Fibroblast of peridontal ligament (primary cell): ENCODE results near the gene VPS51.
A peak's percentile ranks its signal among the peaks of the same experiment; 100 is the strongest.

ENCODE experiments used
- DNase-seq: peaks from one replicate; pipeline ENCODE4 v3.0.0-alpha.2; 2010; ENCODE audit errors: extremely low read depth

The VPS51 gene

DNA sequence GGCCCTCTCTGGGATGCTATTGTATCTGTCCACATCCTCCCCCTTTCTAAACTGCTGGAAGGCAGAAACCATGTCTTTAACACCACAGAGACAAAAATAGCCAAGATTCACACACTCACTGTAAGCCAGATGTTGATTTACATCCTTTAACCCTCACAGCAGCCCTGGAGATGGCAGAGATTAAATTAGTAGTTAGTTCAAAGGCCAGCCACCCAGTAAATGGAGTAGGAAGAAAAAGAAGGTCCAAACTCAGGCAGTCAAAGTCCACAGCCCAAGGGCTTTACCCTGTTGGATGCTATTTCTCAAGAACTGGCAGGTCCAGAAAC, 23.6 kb downstream of the VPS51 start:
- DNase-seq, result no peak

DNA sequence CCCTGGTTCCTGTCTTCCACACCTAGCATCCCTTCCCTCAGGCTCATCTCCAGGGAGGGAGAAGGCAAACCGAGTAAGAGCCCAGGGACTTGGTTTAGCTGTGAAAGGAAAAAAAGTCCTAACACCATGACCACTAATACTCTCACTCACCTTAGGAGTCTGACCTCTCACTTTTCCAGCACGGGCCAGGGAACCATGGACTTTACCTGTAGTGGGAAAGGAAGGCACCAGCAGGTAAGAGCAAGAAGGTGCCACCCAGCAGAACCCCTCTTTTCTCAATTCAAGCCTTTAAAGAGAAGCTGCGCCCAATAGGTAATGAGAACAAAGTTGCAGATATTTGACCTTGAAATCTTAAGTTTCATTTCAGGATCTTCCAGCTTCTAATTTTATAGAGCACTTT, 24.8 kb downstream of the VPS51 start:
- DNase-seq, result no peak

DNA sequence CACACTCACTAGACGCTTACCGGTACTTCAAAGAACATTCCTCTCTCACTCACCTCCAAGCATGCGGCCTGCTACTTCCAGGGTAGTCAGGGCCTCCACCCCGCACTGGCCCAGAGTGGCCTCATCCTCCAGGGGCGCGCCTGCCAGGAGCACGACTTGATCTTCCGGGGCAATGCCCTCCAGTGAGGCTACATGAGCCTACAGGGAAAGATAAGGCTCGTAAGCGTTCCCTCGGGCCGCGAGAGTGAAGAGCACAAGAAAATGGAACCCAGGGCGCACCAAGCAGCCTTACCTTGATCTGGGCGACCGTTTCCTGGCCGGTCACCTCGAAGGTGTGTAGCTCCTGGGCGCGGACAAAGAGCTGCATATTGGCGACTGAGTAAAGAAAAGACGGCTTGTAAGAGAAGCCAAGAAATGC, 25.4 kb downstream of the VPS51 start:
- DNase-seq, result no peak

DNA sequence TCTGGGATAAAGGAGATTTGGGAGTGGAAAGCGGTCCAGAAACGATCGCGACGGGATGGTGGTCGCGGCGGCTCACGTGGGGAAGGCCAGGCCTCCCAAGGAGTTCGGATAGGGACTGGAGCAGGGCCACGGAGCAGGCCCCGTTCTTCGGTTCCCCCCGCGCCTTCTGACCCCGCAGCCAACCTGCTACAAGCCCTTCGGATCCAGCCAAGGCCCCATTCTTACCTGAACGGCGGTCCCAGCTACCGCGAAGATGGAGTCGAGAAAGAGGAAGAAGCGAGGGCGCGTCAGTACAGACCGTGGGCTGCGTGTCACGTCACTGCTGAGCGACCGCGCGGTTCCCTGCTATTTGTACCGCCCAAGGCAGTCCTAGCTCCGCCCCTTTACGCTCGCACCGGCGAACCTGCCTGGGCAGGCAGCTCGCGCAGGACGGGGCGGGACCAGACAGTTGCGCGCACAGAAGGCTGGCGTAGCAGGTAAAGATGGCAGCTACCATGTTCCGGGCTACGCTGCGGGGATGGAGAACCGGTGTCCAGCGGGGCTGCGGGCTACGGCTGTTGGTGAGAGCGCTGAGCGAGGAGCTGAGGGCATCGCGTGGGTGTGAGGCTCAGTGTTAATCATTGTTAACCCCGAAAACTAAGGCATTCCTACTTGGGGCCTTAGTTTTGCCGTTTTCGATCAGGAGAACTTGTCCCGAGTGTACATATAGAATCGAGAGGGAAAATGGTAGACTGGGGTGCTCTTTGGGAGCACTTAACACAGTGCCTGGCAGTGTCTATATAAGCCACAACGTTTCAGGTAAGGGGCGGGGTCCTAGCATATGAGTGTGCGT, 26.1 kb downstream of the VPS51 start, which contains the start of the genes FAU and MRPL49:
Gene FAU, minus strand, starts transcription at position 270 of the 832 bp plus-strand sequence. CDS start 321 bp downstream, outside the sequence.
Gene MRPL49, plus strand, starts transcription at position 457 of the 832 bp plus-strand sequence. Its CDS starts 26 bp downstream, at position 483.
- peak; percentile 93 for DNase-seq

DNA sequence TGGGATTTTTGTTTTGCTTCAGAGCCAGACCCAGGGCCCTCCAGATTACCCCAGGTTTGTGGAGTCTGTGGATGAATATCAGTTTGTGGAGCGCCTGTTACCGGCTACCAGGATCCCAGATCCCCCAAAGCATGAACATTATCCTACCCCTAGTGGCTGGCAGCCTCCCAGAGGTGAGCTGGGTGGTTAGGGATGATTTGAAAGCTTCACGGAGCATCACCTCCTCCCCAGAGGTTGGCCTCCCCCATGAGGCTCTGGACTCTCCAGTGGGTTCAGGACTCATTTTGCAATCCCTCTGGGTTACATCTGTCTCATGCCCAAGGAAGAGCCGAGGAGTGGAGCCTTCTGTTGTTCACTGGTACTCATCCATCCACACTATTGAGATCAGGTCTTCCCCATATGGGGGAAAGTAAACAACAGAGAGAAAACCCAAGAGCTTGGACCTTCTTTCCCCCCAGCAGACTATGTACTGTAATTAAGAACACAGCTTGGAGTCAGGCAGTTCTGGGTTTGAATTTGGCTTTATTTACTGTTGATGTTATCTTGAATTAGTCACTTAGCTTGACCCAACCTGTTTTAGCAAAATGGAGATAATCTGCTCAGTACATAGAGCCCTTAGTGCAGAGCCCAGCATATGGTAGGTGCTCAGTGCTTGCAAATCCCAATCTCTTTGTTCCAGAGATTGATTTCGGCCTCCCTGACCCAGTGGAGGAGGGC, 28.6 kb downstream of the VPS51 start:
- no peak for DNase-seq

- DNase-seq, result no peak
Measured at GRCh38 chr11:65125197-65126056, 29.4 kb downstream of the VPS51 start.

- DNase-seq, result no peak
Measured at GRCh38 chr11:65126624-65127274, 30.7 kb downstream of the VPS51 start.

DNA sequence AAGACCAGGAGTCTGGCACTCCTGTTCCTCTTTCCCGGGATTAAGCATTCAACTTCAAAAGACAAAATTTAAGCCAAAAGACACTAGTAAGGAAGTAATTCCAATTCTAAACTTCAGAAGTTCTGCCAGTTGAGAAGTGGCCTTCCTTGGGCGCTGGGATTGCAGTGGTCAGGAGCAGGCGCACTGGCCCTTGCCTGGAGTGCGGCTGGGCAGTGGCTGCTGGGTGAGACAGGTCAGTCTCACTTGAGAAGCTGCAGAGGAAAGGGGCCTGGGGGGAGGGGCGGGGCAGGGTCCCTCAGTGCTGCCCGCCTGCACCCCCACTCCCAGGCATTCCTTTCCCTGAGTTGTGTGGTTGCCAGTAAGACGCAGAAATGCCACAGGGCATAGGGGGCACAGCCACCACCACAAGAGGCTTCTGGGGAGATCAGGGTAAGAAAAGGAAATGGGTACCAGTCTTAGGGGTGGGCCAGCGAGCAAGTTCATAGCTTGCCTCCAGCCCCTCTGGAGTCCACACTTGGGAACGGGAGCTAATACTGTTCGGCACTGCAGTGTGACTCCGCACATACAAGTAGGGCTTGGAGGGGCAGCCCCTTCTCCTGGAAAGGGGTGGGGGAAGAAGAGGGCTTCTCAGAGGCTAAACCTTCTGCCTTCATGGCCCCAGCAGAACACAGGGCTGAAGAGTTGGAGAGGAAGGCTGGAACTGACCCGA, 31.6 kb downstream of the VPS51 start:
- DNase-seq, result no peak

DNA sequence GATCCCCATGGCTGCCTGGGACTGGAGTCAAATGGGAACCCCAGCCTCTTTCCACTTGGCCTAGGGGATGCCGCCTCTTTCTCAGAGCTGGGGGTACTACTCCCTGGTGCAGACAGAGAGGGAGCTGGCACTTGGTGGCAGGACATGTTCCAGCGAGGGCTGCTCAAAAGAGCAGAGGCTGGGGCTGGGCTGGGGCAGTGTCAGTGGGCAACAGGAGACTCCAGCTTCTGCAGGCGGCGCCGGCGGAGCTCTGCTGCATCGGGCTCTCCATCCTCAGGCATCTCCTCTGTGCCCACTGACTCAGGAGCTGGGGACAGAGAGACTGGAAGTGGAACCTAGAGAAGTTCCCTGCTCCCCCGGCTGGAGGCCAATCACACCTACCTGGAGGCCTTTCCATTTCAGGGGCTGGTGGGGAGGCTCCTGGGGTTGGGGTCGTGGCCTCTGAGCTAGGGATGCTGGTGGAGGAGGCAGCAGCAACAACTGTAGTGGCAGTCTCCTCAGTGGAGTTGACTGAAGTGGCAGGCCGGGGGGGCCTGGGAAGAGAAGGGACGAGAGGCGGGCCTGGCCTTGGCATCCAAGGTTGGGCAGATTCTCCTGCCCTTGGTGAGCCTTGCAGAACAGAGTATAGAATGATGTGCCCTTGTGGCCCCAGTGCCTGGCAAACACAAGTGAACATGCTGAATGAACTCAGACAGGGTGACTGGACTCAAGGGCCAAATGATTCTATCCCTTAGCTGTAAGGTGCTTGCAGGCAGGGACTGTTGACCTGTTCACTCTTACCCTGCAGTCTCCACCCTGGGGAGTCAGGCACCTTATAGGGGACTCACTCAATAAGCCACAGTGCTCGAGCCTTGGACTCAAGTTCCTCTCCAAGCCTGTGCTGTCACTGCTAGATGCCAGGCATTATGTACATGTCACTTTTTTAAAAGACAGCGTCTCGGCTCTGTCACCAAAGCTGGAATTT, 32.5 kb downstream of the VPS51 start:
- no peak for DNase-seq

DNA sequence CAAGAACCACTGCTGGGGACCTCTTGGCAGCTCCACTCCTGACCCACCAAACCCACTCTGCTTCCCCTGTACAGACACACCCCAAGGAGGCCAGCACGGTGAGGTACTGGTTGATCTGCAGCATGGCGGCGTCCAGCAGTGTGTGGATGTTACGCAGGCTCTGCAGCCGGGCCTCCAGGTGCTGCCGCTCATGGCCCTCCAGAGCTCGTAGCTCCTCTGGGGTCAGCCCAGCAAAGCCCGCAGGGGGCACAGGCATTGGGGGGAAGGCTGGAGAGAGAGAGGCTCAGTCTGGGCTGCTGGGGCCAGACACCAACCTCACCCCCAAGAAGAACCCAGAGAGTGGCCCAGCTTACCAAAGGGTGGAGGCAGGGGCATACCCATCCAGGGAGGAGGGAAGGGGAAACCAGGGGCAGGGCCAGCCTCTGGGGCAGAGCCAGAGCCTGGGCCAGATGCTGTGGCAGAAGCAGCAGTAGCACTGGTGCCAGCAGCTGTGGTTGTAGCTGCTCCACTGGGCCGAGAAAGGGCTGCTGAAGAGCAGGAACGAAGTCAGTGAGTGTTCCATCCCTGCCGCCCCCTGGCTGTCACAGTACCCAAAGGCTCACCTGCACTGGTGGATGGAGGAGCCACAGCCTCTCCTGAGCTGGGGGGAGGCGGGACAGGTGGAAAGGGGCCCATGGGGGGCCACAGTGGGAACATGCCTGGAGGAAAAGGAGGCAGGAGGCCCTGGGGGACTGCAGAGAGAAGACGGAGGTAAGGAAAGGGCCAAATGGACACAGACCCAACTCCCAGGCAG, 33.8 kb downstream of the VPS51 start:
- no peak for DNase-seq

DNA sequence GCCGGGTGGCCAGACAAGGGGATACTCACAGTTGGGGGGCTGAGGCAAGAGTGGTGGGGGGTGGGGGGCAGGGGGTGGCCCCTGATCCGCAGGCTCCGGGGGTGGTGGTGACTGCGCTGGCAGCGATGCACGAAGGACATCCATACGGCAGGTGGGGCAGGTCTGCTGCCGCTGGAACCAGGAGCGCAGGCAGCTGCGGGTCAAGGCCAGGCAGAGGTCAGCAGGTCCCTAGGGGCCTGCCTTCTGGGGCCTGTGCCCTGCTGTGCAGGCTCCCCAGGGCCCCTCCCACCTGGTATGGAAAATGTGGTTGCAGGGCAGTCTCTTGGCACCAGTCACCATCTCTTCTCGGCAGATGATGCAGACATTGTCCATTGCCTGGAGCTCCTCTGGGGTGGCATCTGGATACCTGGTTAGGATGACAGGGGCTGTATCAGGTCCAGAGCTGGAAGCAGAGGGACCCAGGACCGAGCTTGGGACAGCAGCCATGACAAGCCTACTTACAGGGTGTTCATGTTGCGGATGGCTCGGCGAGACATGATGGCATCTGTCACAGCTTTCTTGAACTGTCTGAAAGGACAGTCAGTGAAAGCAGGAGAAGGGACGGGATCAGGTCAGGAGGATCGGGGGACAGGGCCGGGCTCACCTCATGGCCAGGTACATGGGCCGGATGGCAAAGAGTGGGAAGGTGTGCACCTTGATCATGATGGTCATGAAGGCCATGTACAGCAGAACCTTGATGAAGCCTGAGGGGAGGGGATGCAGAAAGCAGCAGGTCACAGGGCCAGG, 34.8 kb downstream of the VPS51 start:
- no peak for DNase-seq

DNA sequence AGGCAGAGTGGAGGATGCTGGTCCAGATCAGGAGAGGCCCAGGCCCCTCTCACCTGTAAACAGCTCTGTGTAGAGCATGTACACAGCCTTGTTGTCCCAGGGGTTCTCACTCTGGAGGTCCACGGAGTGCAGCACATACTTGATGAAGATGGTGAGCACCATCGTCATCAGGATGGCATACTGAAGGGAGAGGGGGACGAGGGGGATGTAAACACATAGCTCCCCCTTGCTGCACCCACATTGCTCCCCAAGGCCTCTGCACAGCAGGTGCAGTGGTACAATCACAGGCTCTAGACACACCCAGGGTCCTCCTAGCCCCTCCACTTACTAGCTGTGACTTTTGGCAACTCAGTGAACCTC, 35.4 kb downstream of the VPS51 start:
- DNase-seq, result no peak

DNA sequence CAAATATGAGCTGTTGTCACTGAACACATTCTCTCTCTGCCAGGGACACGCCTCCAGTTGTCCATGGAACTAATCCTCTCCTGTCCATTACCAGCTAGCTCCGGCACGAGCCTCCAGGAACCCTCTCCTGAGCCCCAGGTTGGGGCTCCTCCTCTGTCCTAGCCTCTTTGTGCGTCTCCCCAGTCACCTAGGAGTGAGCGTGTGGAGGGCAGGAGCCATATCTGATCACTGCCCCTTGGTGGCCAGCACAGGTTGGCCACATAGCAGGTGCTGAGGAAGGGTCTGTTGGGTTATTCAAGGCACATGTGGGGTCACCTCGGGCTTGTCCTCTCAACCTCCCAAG, 35.9 kb downstream of the VPS51 start:
- DNase-seq, result no peak

DNA sequence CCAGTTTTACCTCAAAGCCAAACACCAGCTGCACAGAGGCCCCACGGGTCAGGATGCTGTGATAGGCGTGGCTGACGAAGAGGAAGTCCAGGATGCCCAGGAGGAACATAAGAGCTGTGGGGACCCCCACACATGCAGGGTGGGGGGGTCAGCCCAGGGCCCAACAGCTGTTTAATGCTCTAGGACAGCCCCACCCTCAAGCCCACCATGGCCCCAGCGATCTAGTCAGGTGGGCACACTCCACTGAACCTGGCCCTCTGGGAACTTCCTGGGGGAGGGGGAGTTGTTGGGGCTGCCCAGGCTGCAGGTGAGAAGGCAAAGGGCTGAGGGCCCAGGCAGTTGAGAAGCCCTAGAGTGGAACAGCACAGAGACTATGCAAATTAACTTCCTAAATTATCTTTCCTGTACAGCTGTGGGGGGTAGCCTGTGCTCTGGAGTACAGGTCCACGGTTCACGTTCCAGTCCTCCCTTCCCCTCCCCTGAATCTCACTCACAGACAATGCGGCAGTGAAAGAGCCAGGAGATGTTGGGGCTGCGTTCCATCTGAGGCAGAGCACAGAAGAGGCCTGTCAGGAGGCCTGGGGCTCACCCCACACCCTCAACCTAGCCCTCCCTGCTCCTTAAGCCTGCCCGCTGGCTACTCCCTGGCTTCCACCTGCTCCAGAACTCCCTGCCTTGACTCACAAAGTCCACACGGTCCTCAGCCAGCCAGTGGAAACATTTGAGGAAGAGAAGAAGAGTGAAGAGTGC, 36.4 kb downstream of the VPS51 start:
- no peak for DNase-seq

- no peak for DNase-seq
Measured at GRCh38 chr11:65132988-65133700, 37.1 kb downstream of the VPS51 start.

DNA sequence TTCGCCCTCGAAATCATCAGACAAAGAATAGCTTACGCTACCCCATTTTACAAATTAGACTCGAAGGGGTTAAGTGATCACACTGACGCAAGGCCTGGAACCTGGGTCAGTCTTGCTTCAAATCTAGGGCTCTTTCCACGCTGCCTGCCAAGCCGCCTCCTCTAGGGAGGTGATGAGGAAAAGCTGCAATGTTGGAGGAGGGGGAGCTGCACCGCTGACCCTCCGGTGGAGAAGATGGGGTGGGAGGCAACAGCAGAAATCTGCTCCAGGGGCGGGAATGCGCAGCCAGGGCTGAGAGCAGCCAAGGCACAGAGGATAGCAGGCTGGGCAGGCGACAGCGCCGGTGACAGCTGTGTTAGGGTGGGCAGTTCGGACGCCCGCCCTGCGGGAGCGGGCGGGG, 37.7 kb downstream of the VPS51 start:
- peak; percentile 59 for DNase-seq
